HEK293 (cell line): ENCODE results near the gene ARSJ.

Experiments
- CTCF ChIA-PET: fragments of 350-600 bp; formaldehyde crosslinking; extraction: SDS; loops from one replicate; lab custom pipeline; 2021; ENCODE audit warnings: antibody characterized with exemption; lab: Yijun Ruan, JAX
- POLR2A ChIA-PET: fragments of 300-600 bp; formaldehyde crosslinking; extraction: SDS; loops from one replicate; lab custom pipeline; 2020; ENCODE audit warnings: antibody characterized with exemption, inconsistent platforms; lab: Yijun Ruan, JAX
- H3K27ac ChIP-seq: fragments of 200-500 bp; sonication (Bioruptor generic); 2 replicates; pipeline ENCODE4 v1.5.1; 2014; ENCODE audit warnings: low read depth, low read length, control low read depth, inconsistent platforms; ENCODE audit errors: extremely low read depth
- H3K36me3 ChIP-seq, 2 experiments: fragments of 200-500 bp in 1 of 2; sonication (Bioruptor generic) in 1 of 2; 1 replicate in 1 of 2; 2 replicates in 1 of 2; pipeline ENCODE4 v1.5.1; 2014 to 2017; ENCODE audit warnings: inconsistent platforms in 2 of 2, low read length in 2 of 2; ENCODE audit not compliant: control insufficient read depth in 2 of 2, insufficient read depth in 1 of 2
- H3K4me1 ChIP-seq: fragments of 200-500 bp; sonication (Bioruptor generic); 2 replicates; pipeline ENCODE4 v1.5.1; 2014; ENCODE audit warnings: mild to moderate bottlenecking, low read length, inconsistent platforms; ENCODE audit not compliant: control insufficient read depth, insufficient read depth
- H3K4me3 ChIP-seq: 2 replicates; pipeline ENCODE4 v1.5.1; 2011; ENCODE audit warnings: low read depth, mild to moderate bottlenecking, control low read depth, low read length, moderate library complexity
- H3K9me3 ChIP-seq: fragments of 200-500 bp; sonication (Bioruptor generic); 2 replicates; pipeline ENCODE4 v1.5.1; 2014; ENCODE audit warnings: low read depth, low read length, inconsistent platforms; ENCODE audit not compliant: control insufficient read depth, insufficient read depth
- BCL11A ChIP-seq: fragments of 450-650 bp; formaldehyde crosslinking; IDR thresholded peaks from 2 replicates; pipeline ENCODE4 v1.5.1; 2016; ENCODE audit warnings: low read depth, missing biosample characterization, missing genetic modification characterization
- GFI1B ChIP-seq: fragments of 450-650 bp; formaldehyde crosslinking; IDR thresholded peaks from 2 replicates; pipeline ENCODE4 v1.5.1; 2016; ENCODE audit warnings: missing biosample characterization, missing genetic modification characterization
- GLI4 ChIP-seq: fragments of 450-650 bp; formaldehyde crosslinking; IDR thresholded peaks from 2 replicates; pipeline ENCODE4 v1.5.1; 2016; ENCODE audit warnings: missing biosample characterization, missing genetic modification characterization
- HIC1 ChIP-seq: fragments of 450-650 bp; formaldehyde crosslinking; IDR thresholded peaks from 2 replicates; pipeline ENCODE4 v1.5.1; 2016; ENCODE audit warnings: missing biosample characterization, missing genetic modification characterization
- HOXA7 ChIP-seq: sonication (generic); formaldehyde crosslinking; IDR thresholded peaks from 2 replicates; pipeline ENCODE4 v1.8.1; 2022; ENCODE audit warnings: missing genetic modification reagents, borderline replicate concordance
- HOXC10 ChIP-seq: sonication (generic); formaldehyde crosslinking; IDR thresholded peaks from 2 replicates; pipeline ENCODE4 v1.8.1; 2023; ENCODE audit warnings: mild to moderate bottlenecking, missing genetic modification reagents
- INSM2 ChIP-seq: fragments of 450-650 bp; formaldehyde crosslinking; IDR thresholded peaks from 2 replicates; pipeline ENCODE4 v1.5.1; 2016; ENCODE audit warnings: missing biosample characterization, missing genetic modification characterization
- KLF1 ChIP-seq: fragments of 450-650 bp; formaldehyde crosslinking; IDR thresholded peaks from 2 replicates; pipeline ENCODE4 v1.5.1; 2016; ENCODE audit warnings: missing biosample characterization, missing genetic modification characterization
- YY2 ChIP-seq: fragments of 450-650 bp; formaldehyde crosslinking; IDR thresholded peaks from 2 replicates; pipeline ENCODE4 v1.5.1; 2016; ENCODE audit warnings: missing biosample characterization, missing genetic modification characterization
- ZBTB1 ChIP-seq: fragments of 450-650 bp; formaldehyde crosslinking; IDR thresholded peaks from 2 replicates; pipeline ENCODE4 v1.5.1; 2016; ENCODE audit warnings: missing biosample characterization, missing genetic modification characterization
- ZFP37 ChIP-seq: fragments of 450-650 bp; formaldehyde crosslinking; IDR thresholded peaks from 2 replicates; pipeline ENCODE4 v1.5.1; 2016; ENCODE audit warnings: missing biosample characterization, missing genetic modification characterization
- ZFP69B ChIP-seq: fragments of 450-650 bp; formaldehyde crosslinking; IDR thresholded peaks from 2 replicates; pipeline ENCODE4 v1.5.1; 2016; ENCODE audit warnings: missing biosample characterization, missing genetic modification characterization
- ZIC2 ChIP-seq: fragments of 450-650 bp; formaldehyde crosslinking; IDR thresholded peaks from 2 replicates; pipeline ENCODE4 v1.5.1; 2016; ENCODE audit warnings: missing biosample characterization, missing genetic modification characterization
- ZNF140 ChIP-seq: fragments of 450-650 bp; formaldehyde crosslinking; IDR thresholded peaks from 2 replicates; pipeline ENCODE4 v1.5.1; 2016; ENCODE audit warnings: missing biosample characterization, missing genetic modification characterization
- ZNF169 ChIP-seq: fragments of 450-650 bp; formaldehyde crosslinking; IDR thresholded peaks from 2 replicates; pipeline ENCODE4 v1.5.1; 2016; ENCODE audit warnings: missing biosample characterization, missing genetic modification characterization
- ZNF174 ChIP-seq: fragments of 450-650 bp; formaldehyde crosslinking; IDR thresholded peaks from 2 replicates; pipeline ENCODE4 v1.5.0; 2017; ENCODE audit warnings: missing biosample characterization, mild to moderate bottlenecking, missing genetic modification characterization
- ZNF175 ChIP-seq: fragments of 450-650 bp; formaldehyde crosslinking; IDR thresholded peaks from 2 replicates; pipeline ENCODE4 v1.5.1; 2016; ENCODE audit warnings: missing biosample characterization, missing genetic modification characterization
- ZNF184 ChIP-seq: fragments of 450-650 bp; IDR thresholded peaks from 2 replicates; pipeline ENCODE4 v1.5.1; 2018; ENCODE audit warnings: missing biosample characterization, mild to moderate bottlenecking, missing genetic modification characterization
- ZNF24 ChIP-seq: fragments of 450-650 bp; formaldehyde crosslinking; IDR thresholded peaks from 2 replicates; pipeline ENCODE4 v1.5.1; 2016; ENCODE audit warnings: missing biosample characterization, missing genetic modification characterization
- ZNF266 ChIP-seq: fragments of 450-650 bp; formaldehyde crosslinking; IDR thresholded peaks from 2 replicates; pipeline ENCODE4 v1.5.1; 2016; ENCODE audit warnings: missing biosample characterization, missing genetic modification characterization, low read depth
- ZNF274 ChIP-seq, 2 experiments: fragments of 200-500 bp in 1 of 2; fragments of 450-650 bp in 1 of 2; sonication (Bioruptor generic) in 1 of 2; formaldehyde crosslinking in 1 of 2; IDR thresholded peaks; 2 replicates each; pipeline versions ENCODE4 v1.5.1 to v1.6.1; 2014 to 2016; ENCODE audit warnings: borderline replicate concordance in 1 of 2, inconsistent platforms in 1 of 2, low read length in 1 of 2, missing biosample characterization in 1 of 2, missing genetic modification characterization in 1 of 2
- ZNF311 ChIP-seq: fragments of 450-650 bp; formaldehyde crosslinking; IDR thresholded peaks from 2 replicates; pipeline ENCODE4 v1.5.1; 2017; ENCODE audit warnings: missing biosample characterization, missing genetic modification characterization, borderline replicate concordance
- ZNF394 ChIP-seq: fragments of 450-650 bp; formaldehyde crosslinking; IDR thresholded peaks from 2 replicates; pipeline ENCODE4 v1.5.1; 2016; ENCODE audit warnings: missing biosample characterization, missing genetic modification characterization, mild to moderate bottlenecking, moderate library complexity, borderline replicate concordance
- ZNF423 ChIP-seq: fragments of 450-650 bp; formaldehyde crosslinking; IDR thresholded peaks from 2 replicates; pipeline ENCODE4 v1.5.1; 2016; ENCODE audit warnings: missing biosample characterization, missing genetic modification characterization
- ZNF514 ChIP-seq: fragments of 450-650 bp; formaldehyde crosslinking; IDR thresholded peaks from 2 replicates; pipeline ENCODE4 v1.5.1; 2016; ENCODE audit warnings: missing biosample characterization, missing genetic modification characterization
- ZNF624 ChIP-seq: fragments of 450-650 bp; formaldehyde crosslinking; IDR thresholded peaks from 2 replicates; pipeline ENCODE4 v1.5.1; 2017; ENCODE audit warnings: missing biosample characterization, missing genetic modification characterization
- ZNF645 ChIP-seq: fragments of 450-650 bp; formaldehyde crosslinking; IDR thresholded peaks from 2 replicates; pipeline ENCODE4; 2016; ENCODE audit warnings: missing biosample characterization, missing genetic modification characterization
- ZNF701 ChIP-seq: fragments of 450-650 bp; formaldehyde crosslinking; IDR thresholded peaks from 2 replicates; pipeline ENCODE4 v1.5.1; 2016; ENCODE audit warnings: missing biosample characterization, missing genetic modification characterization

Gene ARSJ

GRCh38 chr4:113882668-113883067 is 96.8 kb downstream of the ARSJ start:
- TF ChIP-seq ZNF624 (tag by site-specific recombination) (no peak), ZFP69B (tag by site-specific recombination) (no peak), ZNF423 (tag by site-specific recombination) (no peak), ZNF174 (tag by site-specific recombination) (no peak), YY2 (no peak), INSM2 (tag by site-specific recombination) (no peak), ZNF311 (tag by site-specific recombination) (no peak), HIC1 (tag by site-specific recombination) (no peak), ZNF645 (tag by site-specific recombination) (no peak)
- TF ChIP-seq, all 188 proteins: peak for 0
- POLR2A ChIA-PET, result no interaction called here

GRCh38 chr4:113881256-113881655 is 98.2 kb downstream of the ARSJ start:
- ChIA-PET POLR2A (no interaction called here), CTCF (no interaction called here)
- no peak for TF ChIP-seq ZNF175 (tag by site-specific recombination)
- no peak for TF ChIP-seq HOXC10 (CRISPR knock-in tag)
- no peak for TF ChIP-seq ZNF169 (tag by site-specific recombination)
- TF ChIP-seq ZFP37 (tag by site-specific recombination), result no peak
- TF ChIP-seq BCL11A (tag by site-specific recombination), result no peak
- no peak for TF ChIP-seq ZNF184
- no peak for TF ChIP-seq GFI1B
- no peak for TF ChIP-seq KLF1 (tag by site-specific recombination)
- no peak for TF ChIP-seq ZIC2
- no peak for TF ChIP-seq ZNF274 (IDR thresholded peaks at IDR 0.05; ENCODE audit: low read length)
- TF ChIP-seq ZNF274 (tag by site-specific recombination; IDR thresholded peaks at IDR 0.05; ENCODE audit: borderline replicate concordance), result no peak
- TF ChIP-seq ZNF266 (tag by site-specific recombination), result no peak
- TF ChIP-seq ZNF24, result no peak
- no peak for TF ChIP-seq ZNF394 (tag by site-specific recombination)
- no peak for TF ChIP-seq ZNF514 (tag by site-specific recombination)
- TF ChIP-seq ZBTB1, result no peak
- no peak for TF ChIP-seq GLI4 (tag by site-specific recombination)
- TF ChIP-seq HOXA7, result no peak
- no peak for TF ChIP-seq ZNF701
- TF ChIP-seq ZNF140 (tag by site-specific recombination), result no peak
- TF ChIP-seq, all 188 proteins: peak for 0
- Histone ChIP-seq H3K4me3 (no peak overlapping the region), H3K9me3 (no peaks in the 10 kb centered on the region), H3K27ac (no peak overlapping the region), H3K4me1 (no peaks in the 10 kb centered on the region; the same call in 1 of the 2 replicates), H3K36me3 (no peaks in the 10 kb centered on the region)

More at GRCh38 chr4:113882668-113883067, 96.8 kb downstream of the ARSJ start:
- CTCF ChIA-PET, result no interaction called here
- H3K27ac ChIP-seq, result no peak overlapping the region
- H3K9me3 ChIP-seq, result no peaks in the 10 kb centered on the region
- H3K4me1 ChIP-seq, result no peaks in the 10 kb centered on the region; the same call in 1 of the 2 replicates
- H3K36me3 ChIP-seq, result no peaks in the 10 kb centered on the region
- H3K4me3 ChIP-seq, result no peak overlapping the region
